MM.1S (cell line): ENCODE data around the gene CDH4.

Experiments
- DNase-seq: peaks from one replicate; pipeline ENCODE4 v3.0.0-alpha.2; 2015
- H2AFZ ChIP-seq: fragments of 300-600 bp; sonication (generic); 2 replicates; pipeline ENCODE4 v1.6.0; 2016; ENCODE audit warnings: antibody characterized with exemption, low read length
- H3F3A ChIP-seq: fragments of 300-600 bp; sonication (generic); 2 replicates; pipeline ENCODE4 v1.6.1; 2016; ENCODE audit warnings: mild to moderate bottlenecking, antibody characterized with exemption, low read length, moderate library complexity, mixed read lengths; ENCODE audit not compliant: insufficient read depth
- H3K27ac ChIP-seq: fragments of 300-600 bp; sonication (generic); 2 replicates; pipeline ENCODE4 v1.5.1; 2016; ENCODE audit warnings: mild to moderate bottlenecking, low read length
- H3K27me3 ChIP-seq: fragments of 300-600 bp; sonication (generic); replicated peaks from 2 replicates; pipeline ENCODE4 v1.6.0; 2016; ENCODE audit warnings: low read length; ENCODE audit not compliant: insufficient read depth
- H3K36me3 ChIP-seq: fragments of 300-600 bp; sonication (generic); replicated peaks from 2 replicates; pipeline ENCODE4 v1.6.1; 2016; ENCODE audit warnings: mild to moderate bottlenecking, low read length, mixed read lengths; ENCODE audit not compliant: insufficient read depth
- H3K4me1 ChIP-seq: fragments of 300-600 bp; sonication (generic); 2 replicates; pipeline ENCODE4 v1.6.1; 2016; ENCODE audit warnings: low read length, mixed read lengths
- H3K4me2 ChIP-seq: fragments of 300-600 bp; sonication (generic); 2 replicates; pipeline ENCODE4 v1.6.0; 2016; ENCODE audit warnings: low read depth, low read length
- H3K4me3 ChIP-seq: fragments of 300-600 bp; sonication (generic); 2 replicates; pipeline ENCODE4 v1.5.1; 2016; ENCODE audit warnings: low read length, mixed read lengths
- H3K79me2 ChIP-seq: fragments of 300-600 bp; sonication (generic); 2 replicates; pipeline ENCODE4 v1.6.1; 2016; ENCODE audit warnings: mixed run types, low read length, mixed read lengths
- H3K9ac ChIP-seq: fragments of 300-600 bp; sonication (generic); 2 replicates; pipeline ENCODE4 v1.6.1; 2016; ENCODE audit warnings: low read length, mixed read lengths
- H3K9me2 ChIP-seq: fragments of 300-600 bp; sonication (generic); replicated peaks from 2 replicates; pipeline ENCODE4 v1.6.1; 2016; ENCODE audit warnings: mild to moderate bottlenecking, low read length, mixed read lengths; ENCODE audit not compliant: insufficient read depth
- H3K9me3 ChIP-seq: fragments of 300-600 bp; sonication (generic); replicated peaks from 2 replicates; pipeline ENCODE4 v1.6.1; 2016; ENCODE audit warnings: mild to moderate bottlenecking, low read length, mixed read lengths; ENCODE audit not compliant: insufficient read depth
- H4K20me1 ChIP-seq: fragments of 300-600 bp; sonication (generic); 2 replicates; pipeline ENCODE4 v1.6.1; 2016; ENCODE audit warnings: mild to moderate bottlenecking, low read length, moderate library complexity, mixed read lengths; ENCODE audit not compliant: insufficient read depth
- CTCF ChIP-seq: fragments of 300-600 bp; sonication (generic); IDR thresholded peaks from 2 replicates; pipeline ENCODE4 v1.5.1; 2016; ENCODE audit warnings: antibody characterized with exemption, low read length, mixed read lengths
- EZH2 ChIP-seq: fragments of 300-600 bp; sonication (generic); optimal IDR thresholded peaks from 2 replicates; pipeline ENCODE3; 2017; ENCODE audit warnings: low read depth, mild to moderate bottlenecking, antibody characterized with exemption, low read length, mixed read lengths
- EZH2phosphoT487 ChIP-seq: fragments of 300-600 bp; sonication (generic); IDR thresholded peaks from 2 replicates; pipeline ENCODE4 v1.6.1; 2018; ENCODE audit warnings: antibody characterized with exemption, low read length

CDH4 gene

GRCh38 chr20:61766921-61767610, 515.0 kb downstream of the CDH4 start:
- no peak overlapping the region for H3K4me2 ChIP-seq
- H4K20me1 ChIP-seq = no peaks in the 10 kb centered on the region
- DNase-seq = no peak
- H3K9me3 ChIP-seq = no peaks in the 10 kb centered on the region
- H3K27ac ChIP-seq = no peak overlapping the region
- no peaks in the 10 kb centered on the region for H3K9me2 ChIP-seq
- H3K4me1 ChIP-seq = no peaks in the 10 kb centered on the region
- H3K4me3 ChIP-seq = no peak overlapping the region
- H3F3A ChIP-seq = no peaks in the 10 kb centered on the region
- peaks cover 93% of the 10 kb centered on the region for H3K27me3 ChIP-seq
- no peaks in the 10 kb centered on the region for H3K79me2 ChIP-seq
- no peak overlapping the region for H3K9ac ChIP-seq
- no peak overlapping the region for H2AFZ ChIP-seq
- H3K36me3 ChIP-seq = no peaks in the 10 kb centered on the region
- TF ChIP-seq EZH2 (no peak), CTCF (no peak), EZH2phosphoT487 (no peak)

DNA sequence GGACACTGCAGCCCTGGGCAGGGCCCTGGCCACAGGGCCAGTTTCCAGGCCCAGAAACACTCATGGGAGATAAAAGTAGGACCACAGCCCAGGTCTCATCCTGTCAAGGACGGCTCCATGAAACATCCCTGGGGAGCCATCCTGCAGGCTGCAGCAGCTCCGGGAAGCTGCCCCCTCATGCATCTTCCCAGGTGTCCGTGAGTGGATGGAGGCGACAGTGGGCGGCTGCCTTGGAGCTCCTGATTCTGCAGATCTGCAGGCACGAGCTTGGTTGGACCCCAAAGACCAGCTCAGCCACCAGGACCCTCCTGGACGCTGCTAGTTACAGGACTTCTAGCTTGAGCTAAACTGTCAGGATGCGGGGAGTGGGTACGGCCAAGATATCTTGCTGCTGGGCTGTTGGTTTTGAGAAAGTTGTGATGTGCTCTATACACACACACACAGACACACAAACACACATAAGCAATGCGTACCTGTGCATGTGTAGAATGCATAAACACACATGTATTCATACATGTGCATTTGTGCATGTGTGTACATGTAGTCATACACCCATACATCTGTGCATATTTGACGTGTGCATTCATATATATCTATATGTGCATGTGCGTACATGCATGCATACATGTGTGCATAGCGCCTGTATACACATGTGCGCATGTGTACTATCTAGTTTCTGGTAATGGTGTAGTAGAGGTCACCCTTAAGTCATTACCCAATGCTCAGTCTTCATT, 515.9 kb downstream of the CDH4 start:
- no peak for TF ChIP-seq CTCF
- TF ChIP-seq EZH2 = no peak
- TF ChIP-seq EZH2phosphoT487 = no peak
- Histone ChIP-seq H3K36me3 (no peaks in the 10 kb centered on the region), H3K27me3 (peaks cover 93% of the 10 kb centered on the region), H3F3A (no peaks in the 10 kb centered on the region), H3K9me3 (no peaks in the 10 kb centered on the region), H3K79me2 (no peaks in the 10 kb centered on the region), H3K9ac (no peak overlapping the region), H3K27ac (no peak overlapping the region), H3K9me2 (no peaks in the 10 kb centered on the region), H3K4me2 (no peak overlapping the region), H3K4me3 (no peak overlapping the region), H3K4me1 (no peaks in the 10 kb centered on the region), H2AFZ (no peak overlapping the region), H4K20me1 (no peaks in the 10 kb centered on the region)
- no peak for DNase-seq

DNA sequence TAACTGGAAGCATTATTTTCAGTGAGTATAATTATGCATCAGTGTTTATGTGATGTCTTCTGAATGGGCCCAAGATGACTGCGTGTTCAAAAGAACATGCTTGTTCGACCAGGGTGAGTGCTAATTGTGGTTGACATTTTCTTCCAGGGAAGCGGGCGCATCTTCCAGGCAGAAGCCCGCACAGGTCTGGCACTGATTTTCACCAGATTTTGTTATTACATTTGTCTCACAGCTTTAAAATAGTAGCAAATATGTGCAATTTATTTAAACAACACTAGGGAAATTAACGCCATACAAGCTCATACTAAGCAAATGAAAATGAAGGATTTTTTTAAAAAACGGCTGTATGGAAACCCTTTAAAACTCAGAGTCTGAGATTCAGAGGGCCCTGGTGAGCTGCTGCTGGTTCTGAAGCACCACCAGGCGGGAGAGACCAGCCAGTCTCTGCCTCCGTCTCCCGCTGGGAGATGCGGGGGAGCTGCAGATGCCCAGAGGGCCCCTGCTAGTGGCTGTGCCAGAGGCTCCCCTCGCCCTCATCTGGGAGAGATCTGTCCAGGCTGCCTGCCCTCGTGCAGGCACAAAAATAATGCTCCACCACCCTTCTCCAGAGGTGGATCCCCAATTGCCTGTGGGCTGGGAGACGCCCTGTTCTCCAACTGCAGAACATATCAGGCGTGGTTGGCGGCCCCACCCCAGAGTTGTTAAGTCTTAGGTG, 516.7 kb downstream of the CDH4 start:
- H3K27me3 ChIP-seq = peaks cover 93% of the 10 kb centered on the region

More for the DNA sequence above, 516.7 kb downstream of the CDH4 start:
- H2AFZ ChIP-seq = no peak overlapping the region
- no peaks in the 10 kb centered on the region for H3K36me3 ChIP-seq
- H4K20me1 ChIP-seq = no peaks in the 10 kb centered on the region
- H3K9ac ChIP-seq = no peak overlapping the region
- TF ChIP-seq EZH2phosphoT487 = no peak
- TF ChIP-seq CTCF = no peak
- TF ChIP-seq EZH2 = no peak
- H3K27ac ChIP-seq = no peak overlapping the region
- H3K79me2 ChIP-seq = no peaks in the 10 kb centered on the region
- no peak overlapping the region for H3K4me2 ChIP-seq
- no peak overlapping the region for H3K4me3 ChIP-seq
- no peak for DNase-seq
- no peaks in the 10 kb centered on the region for H3F3A ChIP-seq
- H3K9me3 ChIP-seq = no peaks in the 10 kb centered on the region
- H3K4me1 ChIP-seq = no peaks in the 10 kb centered on the region
- no peaks in the 10 kb centered on the region for H3K9me2 ChIP-seq
